GM12865 (cell line): Measurements from ENCODE around the gene IKZF4.
A peak's percentile ranks its signal among the peaks of the same experiment; 100 is the strongest.

Experiments used
- DNase-seq: peaks from one replicate; pipeline ENCODE4 v3.0.0; 2010; ENCODE audit warnings: low read depth
- H3K4me3 ChIP-seq: 2 replicates; pipeline ENCODE4 v1.5.1; 2011; ENCODE audit warnings: mild to moderate bottlenecking, low read depth, low read length, control low read depth
- CTCF ChIP-seq: IDR thresholded peaks from 2 replicates; pipeline ENCODE4 v1.5.1; 2011; ENCODE audit warnings: low read length, control low read depth, low read depth, inconsistent platforms; ENCODE audit not compliant: insufficient read depth; ENCODE audit errors: missing control alignments

The IKZF4 gene

GRCh38 chr12:56020423-56021184, at the start of gene IKZF4:
IKZF4 (plus strand) TSS chr12:56021043; CDS start chr12:56021494, 451 bp downstream.
- no peak for DNase-seq
- no peak within 1 kb of the TSS for H3K4me3 ChIP-seq
- TF ChIP-seq CTCF, result no peak

GRCh38 chr12:55972042-55972441, 48.8 kb upstream of the IKZF4 start:
- no peak for TF ChIP-seq CTCF
- DNase-seq, result no peak
- H3K4me3 ChIP-seq, result no peak overlapping the region

GRCh38 chr12:55972456-55972855, 48.4 kb upstream of the IKZF4 start:
- no peak for DNase-seq
- H3K4me3 ChIP-seq, result peak overlapping the region; percentile 74
- TF ChIP-seq CTCF, result no peak

- DNase-seq, result peak; percentile 44
These were observed 47.8 kb upstream of the IKZF4 start for GRCh38 chr12:55972911-55973598.

GRCh38 chr12:55973599-55974307, 47.1 kb upstream of the IKZF4 start, which contains the start of gene RAB5B:
RAB5B (plus strand) TSS chr12:55974078; CDS start chr12:55986961, 12,883 bp downstream.
- DNase-seq, result peak; percentile 100
- H3K4me3 ChIP-seq, result peak within 1 kb of the TSS; percentile 88
- TF ChIP-seq CTCF, result no peak

More at GRCh38 chr12:55972911-55973598, 47.8 kb upstream of the IKZF4 start:
- peak overlapping the region; percentile 74 for H3K4me3 ChIP-seq
- no peak for TF ChIP-seq CTCF

GRCh38 chr12:55974308-55974730, 46.5 kb upstream of the IKZF4 start:
- peak overlapping the region; percentile 88 for H3K4me3 ChIP-seq
- TF ChIP-seq CTCF, result no peak
- DNase-seq, result peak; percentile 59
